NCI-H446 treated with DMSO at 0.1 percent for 48 hours (cell line): ENCODE measurements around the gene PXDN.
"Not testable (repeated sequence)": the region's sequence is repeated elsewhere in the genome, so short reads cannot be mapped to it uniquely, and the experiment has no call there.

Source experiments
- DNase-seq: peaks from one replicate; lab custom pipeline; 2025; lab: John Stamatoyannopoulos, UW

The PXDN gene

DNA sequence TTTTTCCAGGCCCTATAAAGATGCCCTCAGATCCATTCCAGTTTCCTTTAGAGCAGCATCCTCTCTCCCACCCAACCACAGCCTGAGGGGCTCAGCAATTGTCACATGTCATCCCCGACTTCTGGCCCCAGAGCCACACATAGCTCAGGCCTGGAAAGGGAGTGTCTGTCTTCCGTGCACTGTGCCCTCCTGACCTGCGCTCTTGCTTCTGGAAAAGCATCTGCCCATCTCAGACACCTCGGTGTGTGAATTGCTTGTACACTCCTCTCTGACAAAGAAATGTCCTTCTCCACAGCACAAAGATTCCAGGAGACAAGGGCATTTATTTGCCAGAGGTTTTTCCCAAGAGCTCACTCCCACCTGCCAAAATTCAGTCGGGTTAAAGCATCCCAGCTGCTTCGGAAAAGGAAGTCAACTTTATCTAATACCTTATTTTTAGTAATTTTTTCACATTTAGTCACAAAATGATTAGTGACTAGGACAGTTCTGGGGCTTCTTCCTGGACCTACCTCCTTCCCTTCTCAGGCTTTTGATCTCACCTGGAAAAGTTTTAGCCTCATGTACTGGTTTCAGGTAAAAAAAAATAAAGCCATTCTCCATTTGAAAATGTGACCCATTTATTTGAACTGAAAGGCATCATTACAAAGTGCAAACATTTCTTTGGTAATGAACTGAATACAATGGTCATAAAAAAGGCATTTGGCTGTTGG is 112.9 kb downstream of the PXDN start:
- DNase-seq: no peak

DNA sequence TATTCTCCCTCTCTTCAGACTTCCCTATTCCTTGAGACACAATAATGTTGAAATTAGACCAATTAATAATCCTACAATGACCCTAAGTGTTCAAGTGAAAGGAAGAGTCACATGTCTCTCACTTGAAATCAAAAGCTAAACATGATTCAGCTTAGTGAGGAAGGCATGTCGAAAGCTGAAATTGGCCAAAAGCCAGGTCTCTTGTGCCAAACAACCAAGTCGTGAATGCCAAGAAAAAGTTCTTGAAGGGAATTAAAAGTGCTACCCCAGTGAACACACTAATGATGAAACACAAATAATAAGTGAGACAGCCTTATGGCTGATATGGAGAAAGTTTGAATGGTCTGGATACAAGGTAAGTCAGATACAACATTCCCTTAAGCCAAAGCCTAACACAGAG is 115.4 kb downstream of the PXDN start:
- DNase-seq: peak; percentile 79

DNA sequence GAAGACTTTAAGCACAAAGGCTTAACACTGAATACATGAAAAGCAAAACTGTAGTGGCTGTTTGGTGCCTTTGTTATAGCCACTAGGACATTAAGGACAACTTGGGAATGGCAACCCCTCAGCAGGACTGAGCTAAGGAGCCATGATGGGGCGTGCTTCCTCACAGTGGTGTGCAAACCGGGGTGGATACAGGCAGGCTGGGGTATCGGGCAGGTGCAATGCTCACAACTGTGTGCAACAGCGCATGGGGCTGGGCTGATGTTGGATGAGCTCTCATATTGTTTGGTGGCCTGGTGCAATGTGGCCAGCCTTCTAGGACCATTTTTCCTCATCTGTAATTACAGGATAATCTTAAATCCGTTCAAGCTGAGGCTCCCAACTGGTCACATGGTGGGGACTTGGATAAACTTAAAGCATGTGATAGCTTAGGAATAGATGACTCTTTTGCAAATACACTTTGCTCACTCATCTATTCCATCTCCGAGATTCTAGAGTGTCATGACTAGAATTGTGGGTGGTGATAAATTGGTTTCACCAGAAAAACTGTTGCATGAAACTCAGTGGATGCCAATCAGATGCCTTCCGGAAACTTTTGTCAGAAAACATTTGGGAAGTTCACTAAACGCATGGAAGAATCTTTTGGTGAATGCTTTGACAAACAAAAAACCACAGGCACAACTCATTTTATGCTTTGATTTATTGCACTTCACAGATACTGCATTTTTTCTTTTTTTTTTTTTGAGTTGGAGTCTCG is 116.5 kb downstream of the PXDN start:
- DNase-seq: no peak

DNA sequence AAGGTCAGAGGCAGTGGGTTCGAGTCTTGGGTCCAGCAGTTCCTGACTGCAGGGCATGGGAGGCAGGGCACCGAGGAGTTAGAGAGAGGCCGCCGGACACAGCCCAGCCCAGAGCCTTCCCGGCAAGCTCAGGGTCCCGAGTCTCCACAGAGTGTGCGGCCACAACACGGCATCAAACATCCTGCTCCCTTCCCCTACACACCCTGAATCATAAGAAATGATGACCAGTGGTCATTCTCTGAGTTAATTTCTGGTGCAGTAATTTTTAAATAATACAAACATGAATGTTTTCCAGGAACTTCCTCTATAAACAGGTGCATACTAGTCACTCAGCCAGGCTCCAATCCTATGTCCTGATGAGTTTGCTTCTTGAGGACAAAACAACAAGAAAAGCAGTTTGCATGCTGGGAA is 118.0 kb downstream of the PXDN start:
- no peak for DNase-seq

DNA sequence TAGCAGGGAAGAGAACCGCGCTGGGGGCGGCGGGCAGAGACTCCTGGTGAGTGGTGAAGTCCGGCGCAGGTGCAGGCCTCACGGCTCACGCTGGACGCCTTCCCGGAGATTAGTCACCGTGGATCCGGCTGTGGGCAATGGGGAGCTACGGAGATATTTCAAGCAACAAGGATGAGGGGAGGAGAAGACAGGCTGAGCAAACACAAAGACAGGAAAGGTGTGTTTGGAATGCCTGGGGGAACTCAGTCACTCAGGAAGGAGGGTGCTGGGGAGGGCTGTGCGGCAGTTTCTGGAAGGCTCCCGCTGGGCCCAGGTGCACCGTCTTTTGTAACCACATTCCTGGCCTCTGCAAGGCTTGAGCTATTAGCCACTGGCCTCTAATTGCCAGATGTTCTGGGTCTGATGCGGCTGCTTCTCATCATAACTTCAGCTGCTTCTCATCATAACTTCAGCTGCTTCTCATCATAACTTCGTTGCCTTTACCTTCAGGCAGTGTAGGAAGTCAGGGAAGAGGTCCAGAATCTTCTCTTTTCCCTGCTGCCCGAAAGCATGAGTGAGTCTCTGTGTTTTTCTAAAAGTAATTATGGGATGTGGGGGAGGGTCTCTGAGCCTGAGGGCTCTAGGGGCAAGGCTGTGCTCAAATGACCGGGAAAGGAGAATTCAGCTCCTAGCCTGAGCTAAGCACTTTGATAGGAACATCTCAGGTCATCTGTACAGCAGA is 118.9 kb downstream of the PXDN start:
- DNase-seq: no peak

DNA sequence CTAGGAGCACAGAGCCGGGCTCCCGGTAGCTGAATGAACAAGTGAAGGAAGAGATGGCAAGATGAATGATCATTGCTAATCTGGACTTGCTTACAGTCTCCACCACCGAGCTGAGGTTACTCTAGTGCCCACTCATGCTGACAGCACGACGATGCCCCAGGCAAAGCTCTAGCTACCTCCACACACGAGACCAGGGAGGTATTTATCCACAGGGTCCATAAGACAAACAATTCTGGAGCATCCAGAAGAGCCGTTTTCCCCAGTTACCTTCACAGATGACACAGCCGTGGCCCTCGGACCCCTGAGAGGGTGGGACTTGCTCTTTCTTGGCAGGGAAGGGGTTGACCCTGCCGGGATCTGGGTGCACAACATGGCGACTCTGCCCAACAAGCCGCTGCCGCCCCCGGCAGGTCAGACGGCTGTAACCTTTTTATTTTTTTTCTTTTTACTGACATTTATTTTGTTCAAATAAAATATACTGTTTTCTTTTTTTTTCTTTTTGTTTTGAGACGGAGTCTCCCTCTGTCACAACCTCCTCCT is 120.3 kb downstream of the PXDN start:
- DNase-seq: no peak

DNA sequence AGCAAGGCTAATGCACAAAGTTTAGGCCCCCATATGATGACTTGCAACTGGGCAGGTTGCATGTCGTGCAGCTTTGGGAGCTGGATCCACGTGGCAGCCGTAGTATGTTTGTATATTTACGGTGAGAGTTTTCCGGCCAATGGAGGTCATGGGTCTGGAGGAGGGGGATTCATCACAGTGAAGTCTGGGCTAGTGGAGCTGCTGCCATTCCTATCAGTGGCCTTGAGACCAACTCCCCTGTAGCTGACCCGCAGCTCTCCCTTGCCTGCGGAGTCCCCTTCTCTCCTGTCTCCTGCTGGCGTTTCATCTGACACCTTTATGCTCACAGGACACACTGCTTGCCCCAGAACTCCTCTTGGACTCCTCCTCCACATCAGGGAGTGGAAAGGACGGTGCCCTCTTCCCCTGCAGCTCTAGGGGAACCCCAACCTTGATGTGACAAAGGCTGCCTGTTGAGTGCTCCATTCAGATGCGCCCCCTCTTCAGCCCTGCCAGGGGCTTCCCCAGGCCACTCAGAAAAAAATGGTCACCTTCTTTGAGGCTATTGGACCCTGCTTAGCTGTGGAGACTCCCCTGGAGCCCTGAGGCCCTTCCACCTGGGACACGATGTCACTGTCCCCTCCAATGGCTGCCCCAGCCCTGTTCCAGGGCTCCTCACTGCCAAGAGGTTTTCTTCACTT is 121.7 kb downstream of the PXDN start:
- DNase-seq: no peak

DNA sequence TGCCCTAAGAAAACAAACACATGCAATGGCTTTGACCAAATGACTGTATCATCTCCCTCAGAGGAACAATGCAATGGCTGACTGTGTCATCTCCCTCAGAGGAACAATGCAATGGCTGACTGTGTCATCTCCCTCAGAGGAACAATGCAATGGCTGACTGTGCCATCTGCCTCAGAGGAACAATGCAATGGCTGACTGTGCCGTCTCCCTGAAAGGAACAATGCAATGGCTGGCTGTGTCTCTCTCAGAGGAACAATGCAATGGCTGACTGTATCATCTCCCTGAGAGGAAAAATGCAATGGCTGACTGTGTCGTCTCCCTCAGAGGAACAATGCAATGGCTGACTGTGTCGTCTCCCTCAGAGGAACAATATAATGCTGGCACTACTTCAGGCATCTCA is 122.3 kb downstream of the PXDN start:
- not testable (repeated sequence) for DNase-seq

DNA sequence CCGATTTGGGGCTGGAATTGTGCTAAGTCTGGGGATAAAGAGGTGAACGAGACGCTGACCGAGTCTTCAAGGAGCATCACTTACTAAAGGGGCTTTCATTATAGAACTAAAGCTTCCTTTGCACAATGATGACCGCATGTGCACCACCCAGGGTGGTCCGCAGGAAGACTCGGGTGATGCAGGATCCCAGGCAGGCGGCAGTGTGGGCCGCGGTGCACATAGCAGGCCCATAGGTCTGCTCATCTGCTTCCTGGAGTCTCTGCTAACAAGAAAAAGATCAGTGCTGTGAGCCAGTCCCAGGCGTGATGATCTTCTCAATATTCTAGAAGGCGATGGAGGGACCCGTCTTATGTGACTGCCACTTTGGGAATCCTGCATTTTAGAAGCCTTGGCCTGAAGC is 122.8 kb downstream of the PXDN start:
- DNase-seq: no peak

DNA sequence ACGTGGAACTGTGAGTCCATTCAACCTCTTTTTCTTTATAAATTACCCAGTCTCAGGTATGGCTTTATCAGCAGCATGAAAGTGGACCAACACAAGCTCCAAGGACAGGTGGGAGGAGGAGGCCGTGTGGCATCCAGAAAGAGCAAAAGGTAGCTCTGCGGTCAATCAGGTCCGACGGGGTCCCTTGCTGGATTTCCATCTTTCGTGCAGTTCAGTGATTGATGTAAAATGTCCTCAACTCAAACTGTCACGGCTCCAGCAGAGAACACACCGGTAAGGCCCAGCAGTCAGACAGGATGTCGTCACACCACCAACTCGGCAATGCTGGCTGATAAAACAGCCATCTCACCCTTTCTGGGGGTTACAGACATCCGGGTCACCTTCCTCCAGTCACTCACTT is 123.3 kb downstream of the PXDN start:
- DNase-seq: no peak

DNA sequence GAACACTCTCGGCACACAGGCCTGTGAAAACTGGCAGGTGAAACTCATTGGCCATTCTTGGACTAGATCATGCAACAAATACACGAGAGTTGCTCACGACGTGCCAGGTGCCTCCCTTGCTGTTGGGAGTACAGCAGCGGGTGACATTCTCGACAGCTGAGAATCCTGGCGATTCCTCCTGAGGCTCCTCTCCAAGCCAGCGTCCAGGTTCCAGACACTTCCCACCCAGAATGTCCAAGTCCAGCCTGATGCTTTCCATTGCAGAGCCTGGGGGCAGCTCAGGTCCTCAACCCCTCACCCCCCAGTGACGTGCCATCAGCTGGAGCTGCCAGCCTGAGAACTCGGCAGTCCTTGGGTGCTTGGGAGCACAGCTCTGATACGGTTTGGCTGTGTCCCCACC is 124.2 kb downstream of the PXDN start:
- no peak for DNase-seq

DNA sequence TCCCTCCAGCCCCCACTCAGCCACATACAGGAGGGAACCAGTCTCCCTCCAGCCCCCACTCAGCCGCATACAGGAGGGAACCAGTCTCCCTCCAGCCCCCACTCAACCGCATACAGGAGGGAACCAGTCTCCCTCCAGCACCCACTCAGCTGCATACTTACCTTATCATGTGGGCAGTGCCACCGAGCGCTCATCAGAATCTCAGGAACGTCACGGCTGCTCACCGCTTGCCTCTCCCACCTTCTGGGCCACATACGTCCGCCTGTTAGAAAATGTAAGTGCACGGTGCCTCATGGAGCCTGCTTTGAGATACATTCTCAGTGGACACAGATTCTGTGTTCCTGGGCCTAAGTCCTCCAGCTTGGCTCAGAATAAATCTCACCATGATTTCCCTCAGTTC is 124.8 kb downstream of the PXDN start:
- DNase-seq: no peak

DNA sequence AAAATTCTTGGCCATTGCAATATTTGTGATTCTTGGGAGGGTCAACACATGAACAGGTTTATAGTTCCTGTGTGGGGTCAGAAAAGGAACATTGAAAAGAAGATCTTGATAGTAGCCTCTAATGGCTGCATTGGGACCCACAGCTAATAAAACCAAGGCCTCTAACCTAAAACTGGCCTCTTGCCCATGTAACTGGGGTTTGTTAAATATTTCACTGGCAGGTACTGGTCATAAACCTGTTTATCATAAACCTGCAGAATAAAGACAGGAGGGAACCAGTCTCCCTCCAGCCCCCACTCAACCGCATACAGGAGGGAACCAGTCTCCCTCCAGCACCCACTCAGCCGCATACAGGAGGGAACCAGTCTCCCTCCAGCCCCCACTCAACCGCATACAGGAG is 125.3 kb downstream of the PXDN start:
- DNase-seq: no peak

DNA sequence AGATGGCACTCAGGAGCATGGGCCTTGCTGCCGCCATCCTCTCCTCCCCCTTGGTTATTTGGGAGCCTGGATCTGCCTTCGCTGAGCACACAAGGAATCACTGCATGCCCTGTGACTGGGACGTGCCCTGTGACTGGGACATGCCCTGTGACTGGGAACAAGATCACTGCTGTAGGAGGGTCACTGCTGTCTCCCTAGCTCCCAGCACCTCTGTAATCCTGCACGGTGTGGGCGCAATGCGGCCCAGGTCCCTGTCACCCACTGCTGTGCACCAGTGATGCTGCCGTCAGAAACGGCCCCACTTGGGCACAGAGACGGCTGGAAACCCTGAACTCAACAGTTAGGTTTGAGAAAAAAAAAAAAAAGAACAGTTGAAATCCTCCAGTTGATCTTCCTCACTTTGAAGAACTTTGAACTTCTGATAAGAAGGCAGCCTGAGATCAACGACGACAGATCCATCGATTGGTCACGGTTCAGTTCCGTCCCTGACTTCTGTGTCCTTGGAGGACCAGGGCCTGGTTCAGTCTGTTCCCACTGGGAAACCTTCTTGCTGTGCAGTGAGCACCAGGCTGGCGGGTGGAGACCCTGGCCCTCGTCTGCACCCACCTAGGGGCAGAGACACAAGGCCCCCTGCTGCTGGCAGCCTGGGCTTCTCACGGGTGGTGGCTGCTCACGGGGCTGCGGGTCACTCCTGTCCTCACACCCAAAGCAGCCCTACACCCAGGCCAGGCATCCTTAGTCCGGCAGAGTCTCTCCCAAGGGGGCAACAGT is 125.9 kb downstream of the PXDN start:
- no peak for DNase-seq

DNA sequence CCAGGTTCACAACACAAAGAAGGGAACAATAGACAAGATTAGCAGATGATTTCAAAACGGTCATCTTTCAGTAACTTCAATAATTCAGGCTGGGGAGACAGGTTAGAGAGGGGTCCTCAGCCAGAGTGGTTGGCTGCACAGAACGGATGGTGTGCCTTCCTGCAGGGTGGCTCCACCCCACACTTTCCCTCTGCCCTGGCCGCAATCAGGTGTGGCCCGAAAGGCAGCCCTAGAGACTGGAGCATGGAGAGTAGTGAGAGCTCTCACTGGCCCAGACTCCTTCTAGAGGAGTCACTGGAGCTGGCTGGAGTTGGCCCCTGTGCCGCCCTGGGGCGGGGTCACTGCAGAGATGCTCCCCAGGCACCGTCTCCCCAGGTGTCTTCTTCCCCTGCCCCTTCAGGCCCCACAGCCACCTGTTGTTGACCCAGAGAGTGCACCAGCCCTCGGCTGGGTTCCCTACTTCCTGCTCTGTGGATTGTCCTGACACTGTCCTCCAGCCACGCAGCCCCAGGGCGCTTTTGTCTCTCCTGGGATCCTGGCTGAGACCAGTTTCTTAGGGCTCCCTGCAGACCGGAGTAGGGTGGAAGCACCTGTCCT is 126.8 kb downstream of the PXDN start:
- DNase-seq: no peak

DNA sequence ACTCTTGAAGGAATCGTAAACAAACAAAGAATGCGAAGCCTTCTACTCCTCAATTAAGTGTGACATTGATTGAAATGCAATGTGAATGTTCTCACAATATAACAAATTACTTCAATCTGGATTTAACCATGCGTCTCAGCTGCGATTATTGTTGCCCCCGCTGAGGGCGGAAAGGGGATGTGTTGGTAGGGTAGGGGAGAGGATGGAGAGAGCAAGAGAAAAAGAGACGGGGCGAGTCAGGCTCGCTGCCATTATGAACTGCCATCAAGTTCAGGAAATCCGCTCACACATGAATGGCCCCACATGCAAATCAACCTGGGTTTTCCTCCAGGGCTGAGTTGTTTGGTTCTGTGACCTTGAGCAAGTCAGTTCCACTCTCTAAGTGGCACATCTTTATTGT is 129.8 kb downstream of the PXDN start:
- no peak for DNase-seq

DNA sequence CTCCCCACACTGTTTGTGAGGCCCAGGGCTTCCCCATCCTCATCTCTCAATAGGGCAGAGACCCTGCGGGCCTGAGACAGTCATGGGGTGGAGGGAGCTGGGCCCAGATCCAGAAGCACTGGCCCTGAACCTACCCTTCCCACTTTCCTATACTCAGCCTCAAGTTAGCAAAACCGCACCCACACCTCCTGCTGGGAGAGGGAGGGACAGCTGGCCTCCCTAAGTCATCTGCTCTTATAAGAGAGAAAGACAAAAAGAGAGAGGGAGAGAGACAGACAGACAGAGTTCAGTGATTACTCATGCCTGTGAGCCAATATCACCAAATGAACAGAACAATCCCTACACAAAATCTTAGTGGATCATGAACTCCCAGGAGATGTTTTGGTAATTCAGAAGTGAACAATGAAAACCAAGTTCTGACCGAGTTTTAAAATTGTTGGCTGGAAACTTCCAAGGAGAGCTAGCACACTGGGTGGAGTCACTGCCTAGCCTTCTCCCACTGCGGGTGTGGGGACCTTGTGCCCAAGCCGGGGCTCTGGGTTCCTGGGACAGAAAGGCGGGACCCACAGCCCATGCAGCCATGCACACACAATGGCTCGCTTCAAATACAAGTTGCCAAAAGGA is 130.5 kb downstream of the PXDN start:
- no peak for DNase-seq

DNA sequence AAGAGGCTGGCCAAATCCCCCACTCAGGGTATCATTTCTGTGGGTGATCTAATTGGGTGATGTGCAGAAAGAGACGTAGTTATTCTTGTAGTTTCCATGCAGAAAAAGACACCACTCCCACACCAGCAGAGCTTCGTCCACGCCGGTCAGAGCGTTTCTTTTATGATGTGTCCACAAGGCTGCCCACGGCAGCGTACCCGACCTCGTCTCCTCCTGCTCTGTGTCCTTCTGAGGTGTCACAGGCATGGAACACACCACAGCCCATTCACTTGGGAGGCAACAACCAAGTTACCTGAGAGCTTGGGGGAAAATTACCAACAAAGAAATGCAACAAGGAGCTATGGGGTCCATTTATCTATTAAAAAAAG is 131.3 kb downstream of the PXDN start:
- DNase-seq: no peak

DNA sequence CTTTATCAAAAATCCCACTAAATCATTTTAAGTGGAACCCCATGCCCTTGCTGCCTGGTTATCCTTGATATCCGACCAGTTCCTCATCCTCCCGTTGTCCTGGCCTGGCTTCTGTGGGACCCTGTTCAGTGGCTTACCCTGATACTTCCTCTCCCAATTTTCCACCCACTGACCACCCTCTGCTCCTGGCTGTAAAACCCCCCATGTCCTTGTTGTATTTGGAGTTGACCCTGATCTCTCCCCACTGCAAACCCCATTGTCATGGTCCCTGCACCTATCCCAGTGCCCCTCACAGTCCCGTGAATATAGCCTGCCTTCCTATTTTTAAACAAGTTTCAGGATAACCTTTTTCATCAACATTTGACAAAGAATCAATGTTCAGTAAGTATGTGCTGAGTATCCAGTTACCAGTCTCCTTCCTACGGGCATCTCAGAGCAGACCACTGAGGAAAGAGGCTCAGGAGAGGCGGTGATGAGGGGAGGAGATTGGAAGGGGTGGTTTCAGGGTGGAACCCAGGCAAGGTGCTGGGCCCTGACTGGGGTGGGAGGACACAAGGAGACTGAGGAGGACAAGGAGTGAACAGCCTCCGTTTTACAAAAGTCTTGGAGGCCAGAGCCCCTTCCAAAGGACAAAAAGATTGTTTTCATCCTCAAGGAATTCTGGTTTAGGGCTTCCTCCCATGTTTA is 131.8 kb downstream of the PXDN start:
- no peak for DNase-seq

DNA sequence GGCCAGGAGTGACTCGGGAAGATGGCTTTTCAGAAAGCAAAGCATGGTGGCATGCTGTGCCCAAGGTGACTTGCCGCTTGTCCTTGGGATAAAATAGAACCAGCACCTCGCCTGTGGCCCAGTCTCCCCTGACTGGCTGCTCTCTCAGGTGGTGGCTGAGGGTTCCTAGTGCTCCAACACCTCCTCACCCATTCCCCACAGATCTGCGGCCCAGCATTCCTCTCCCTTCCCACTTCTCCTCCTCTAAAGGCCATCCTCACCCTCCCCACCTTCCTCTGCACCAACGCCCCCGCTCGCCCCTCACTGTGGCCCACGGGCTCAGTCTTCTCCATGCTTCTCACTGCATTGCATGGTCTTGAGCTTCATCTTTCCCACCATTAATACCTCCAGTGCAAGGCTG is 132.4 kb downstream of the PXDN start:
- no peak for DNase-seq
